ENCODE results near the gene FAM217A. TPM values are rescaled to one million over a fixed set of nuclear protein-coding genes. Genes with fewer than 3 reads are reported as not detected.

The FAM217A gene
- total and polyA plus RNA-seq, 12 donors: 0.17 TPM; not detected in 11

DNA sequence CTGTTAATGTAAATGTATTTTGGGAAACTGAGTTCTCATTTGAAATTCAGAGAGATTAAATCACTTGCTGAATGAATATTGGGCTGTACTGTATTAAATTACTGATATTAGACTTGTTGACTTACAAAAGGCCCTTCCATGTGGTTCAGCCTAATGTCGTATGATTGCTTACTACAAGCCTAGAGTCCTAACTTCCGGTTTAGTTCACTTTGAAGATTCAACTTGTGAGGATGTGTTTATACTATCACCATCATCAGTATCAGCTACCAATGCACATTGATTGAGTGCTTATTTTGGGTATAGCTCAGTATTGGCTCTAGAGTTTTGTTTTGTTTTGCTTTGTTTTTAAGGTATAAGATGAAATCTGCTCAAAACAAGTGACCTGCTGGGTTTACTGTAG lies 48.3 kb downstream of the FAM217A start:
- no peak overlapping the region for H3K4me3 ChIP-seq
- no peak for TF ChIP-seq POLR2A (IDR thresholded peaks at IDR 0.05)
- TF ChIP-seq, protein P1, sequence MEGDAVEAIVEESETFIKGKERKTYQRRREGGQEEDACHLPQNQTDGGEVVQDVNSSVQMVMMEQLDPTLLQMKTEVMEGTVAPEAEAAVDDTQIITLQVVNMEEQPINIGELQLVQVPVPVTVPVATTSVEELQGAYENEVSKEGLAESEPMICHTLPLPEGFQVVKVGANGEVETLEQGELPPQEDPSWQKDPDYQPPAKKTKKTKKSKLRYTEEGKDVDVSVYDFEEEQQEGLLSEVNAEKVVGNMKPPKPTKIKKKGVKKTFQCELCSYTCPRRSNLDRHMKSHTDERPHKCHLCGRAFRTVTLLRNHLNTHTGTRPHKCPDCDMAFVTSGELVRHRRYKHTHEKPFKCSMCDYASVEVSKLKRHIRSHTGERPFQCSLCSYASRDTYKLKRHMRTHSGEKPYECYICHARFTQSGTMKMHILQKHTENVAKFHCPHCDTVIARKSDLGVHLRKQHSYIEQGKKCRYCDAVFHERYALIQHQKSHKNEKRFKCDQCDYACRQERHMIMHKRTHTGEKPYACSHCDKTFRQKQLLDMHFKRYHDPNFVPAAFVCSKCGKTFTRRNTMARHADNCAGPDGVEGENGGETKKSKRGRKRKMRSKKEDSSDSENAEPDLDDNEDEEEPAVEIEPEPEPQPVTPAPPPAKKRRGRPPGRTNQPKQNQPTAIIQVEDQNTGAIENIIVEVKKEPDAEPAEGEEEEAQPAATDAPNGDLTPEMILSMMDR (IDR thresholded peaks at IDR 0.05): no peak
- no peaks in the 10 kb centered on the region for H3K27me3 ChIP-seq
- no peak overlapping the region for H3K27ac ChIP-seq
- peaks cover 0 to 11% of the 10 kb centered on the region in 2 donors for H3K36me3 ChIP-seq (replicated peaks in 1 of 2)
- DNase-seq: no peak
- intact Hi-C loops (cut with DNase I): no loop called here
- peaks cover 7 to 47% of the 10 kb centered on the region in 2 donors for H3K4me1 ChIP-seq (replicated peaks in 1 of 2)
- WGBS, 4 donors: 74 to 90% (median 84%) methylated on average over 2 of the region's 2 CpGs
- H3K9me3 ChIP-seq (replicated peaks in 1 of 3): no peaks in the 10 kb centered on the region

DNA sequence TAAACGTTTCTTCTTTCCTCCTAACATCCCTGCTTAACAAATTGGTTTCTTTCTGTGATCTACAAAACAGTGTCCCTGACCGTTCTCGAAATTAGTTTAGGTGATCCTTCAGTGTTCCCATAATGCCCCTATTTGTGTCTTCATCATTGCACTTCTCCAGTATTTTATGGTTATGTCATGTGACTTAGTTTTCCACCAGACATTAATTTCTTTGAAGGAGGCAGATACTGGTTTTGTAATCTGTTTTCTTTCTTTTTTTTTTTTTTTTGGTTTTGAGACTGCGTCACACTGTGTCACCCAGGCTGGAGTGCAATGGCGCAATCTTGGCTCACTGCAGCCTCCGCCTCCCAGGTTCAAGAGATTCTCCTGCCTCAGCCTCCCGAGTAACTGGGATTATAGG lies 49.2 kb downstream of the FAM217A start:
- intact Hi-C loops (cut with DNase I): no loop called here
- TF ChIP-seq, protein P1 (IDR thresholded peaks at IDR 0.05): no peak
- no peak for TF ChIP-seq POLR2A (IDR thresholded peaks at IDR 0.05)
- H3K27ac ChIP-seq: no peak overlapping the region
- H3K27me3 ChIP-seq: no peaks in the 10 kb centered on the region
- H3K4me3 ChIP-seq: no peak overlapping the region
- peaks cover 15 to 54% of the 10 kb centered on the region in 2 donors for H3K4me1 ChIP-seq (replicated peaks in 1 of 2)
- H3K36me3 ChIP-seq (replicated peaks in 1 of 2): peaks cover 0 to 11% of the 10 kb centered on the region in 2 donors
- WGBS, 4 donors: 82 to 91% (median 86%) methylated on average over 7 of the region's 7 CpGs
- no peaks in the 10 kb centered on the region for H3K9me3 ChIP-seq (replicated peaks in 1 of 3)
- no peak for DNase-seq

DNA sequence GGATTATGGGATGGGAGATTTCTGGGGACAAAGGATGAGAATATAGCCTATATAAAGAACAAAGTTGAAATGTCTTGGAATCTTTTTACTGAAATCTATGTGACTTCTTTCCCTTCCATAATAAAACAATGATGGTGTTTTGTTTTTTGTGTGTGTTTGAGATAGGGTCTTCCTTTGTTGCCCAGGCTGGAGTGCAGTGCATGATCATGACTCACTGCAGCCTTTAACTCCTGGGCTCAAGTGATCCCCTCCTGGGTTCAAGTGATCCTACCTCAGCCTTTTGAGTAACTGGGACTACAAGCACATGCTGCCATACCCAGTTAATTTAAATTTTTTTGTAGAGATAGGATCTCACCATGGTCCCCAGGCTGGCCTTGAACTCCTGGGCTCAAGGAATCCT lies 50.9 kb downstream of the FAM217A start:
- H3K9me3 ChIP-seq (replicated peaks in 1 of 3): no peaks in the 10 kb centered on the region
- DNase-seq: no peak
- no peak overlapping the region for H3K27ac ChIP-seq
- H3K27me3 ChIP-seq: no peaks in the 10 kb centered on the region
- no peak overlapping the region for H3K4me3 ChIP-seq
- H3K4me1 ChIP-seq (replicated peaks in 1 of 2): peaks cover 25 to 57% of the 10 kb centered on the region in 2 donors
- intact Hi-C loops (cut with DNase I): no loop called here
- TF ChIP-seq POLR2A (IDR thresholded peaks at IDR 0.05): no peak
- TF ChIP-seq, protein P1 (IDR thresholded peaks at IDR 0.05): no peak
- H3K36me3 ChIP-seq (replicated peaks in 1 of 2): peaks cover 0 to 11% of the 10 kb centered on the region in 2 donors

DNA sequence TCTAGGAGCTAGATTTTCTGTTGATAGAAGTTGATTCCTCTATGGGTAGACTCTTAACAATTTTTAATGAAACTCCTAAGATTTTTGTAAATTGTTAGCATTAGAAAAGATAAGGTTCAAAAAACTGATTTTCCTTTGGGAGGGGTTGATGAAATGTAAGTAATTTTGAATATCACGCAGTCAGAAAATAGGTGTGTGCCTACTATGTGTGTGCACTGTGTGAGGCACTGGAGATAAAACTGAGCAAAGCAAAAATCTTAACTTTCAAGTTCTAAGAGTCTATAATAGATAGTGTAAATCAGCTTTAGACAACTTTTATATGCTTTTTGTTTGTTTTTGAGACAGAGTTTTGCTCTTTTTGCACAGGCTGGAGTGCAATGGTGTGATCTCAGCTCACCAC lies 53.3 kb downstream of the FAM217A start:
- TF ChIP-seq, protein P1 (IDR thresholded peaks at IDR 0.05): no peak
- TF ChIP-seq POLR2A (IDR thresholded peaks at IDR 0.05): no peak
- no peaks in the 10 kb centered on the region for H3K9me3 ChIP-seq (replicated peaks in 1 of 3)
- intact Hi-C loops (cut with DNase I): no loop called here

More for the DNA sequence above, 53.3 kb downstream of the FAM217A start:
- no peak for DNase-seq
- Histone ChIP-seq H3K27ac (no peak overlapping the region), H3K27me3 (no peaks in the 10 kb centered on the region), H3K4me3 (no peak overlapping the region), H3K4me1 (replicated peaks in 1 of 2) (peaks cover 25 to 49% of the 10 kb centered on the region in 2 donors), H3K36me3 (replicated peaks in 1 of 2) (no peaks in the 10 kb centered on the region)
- 93 to 100% (median 97%) methylated on average over 1 of the region's 1 CpG for WGBS, 4 donors

All from adrenal gland (tissue), 12 donors.